H1 (cell line): ENCODE results near the gene KRTAP12-2.

ENCODE experiments used
- CBX5 ChIP-seq: fragments of 300-800, 300-1000 bp; sonication (generic); IDR thresholded peaks from 2 replicates; pipeline ENCODE4 v1.7.1; 2016; ENCODE audit warnings: antibody characterized with exemption, low read length, low read depth
- JUN ChIP-seq: IDR thresholded peaks from 2 replicates; pipeline ENCODE4 v1.6.1; 2011; ENCODE audit warnings: low read depth, mild to moderate bottlenecking, improper control_type of control experiment, low read length
- SIN3A ChIP-seq, 2 experiments: IDR thresholded peaks in 1 of 2; conservative IDR thresholded peaks in 1 of 2; 2 replicates each; pipeline ENCODE4 v1.6.1; 2011 to 2012; ENCODE audit warnings: low read length in 2 of 2, improper control_type of control experiment in 1 of 2, low read depth in 1 of 2, mild to moderate bottlenecking in 1 of 2
- TAF1 ChIP-seq: IDR thresholded peaks from 2 replicates; pipeline ENCODE4 v1.6.1; 2011; ENCODE audit warnings: mild to moderate bottlenecking, low read depth, low read length
- TF ChIP-seq, protein P1 (sequence below), 3 experiments: IDR thresholded peaks; 1 replicate in 2 of 3; 2 replicates in 1 of 3; pipeline versions ENCODE4 v1.5.1 to v1.6.1; 2011; ENCODE audit warnings: low read length in 3 of 3, mild to moderate bottlenecking in 3 of 3, inconsistent platforms in 2 of 3, low read depth in 1 of 3, moderate library complexity in 1 of 3; ENCODE audit not compliant: insufficient read depth in 1 of 3; ENCODE audit errors: control extremely low read depth in 1 of 3

- TF ChIP-seq JUN, result no peak
- TF ChIP-seq CBX5, result no peak
- no peak for TF ChIP-seq TAF1
- TF ChIP-seq SIN3A (conservative IDR thresholded peaks at IDR 0.05 in 1 of 2, IDR thresholded peaks at IDR 0.05 in 1 of 2; ENCODE audit: low read depth in 1 of 2, low read length in 2 of 2), result no peak
- TF ChIP-seq, protein P1, sequence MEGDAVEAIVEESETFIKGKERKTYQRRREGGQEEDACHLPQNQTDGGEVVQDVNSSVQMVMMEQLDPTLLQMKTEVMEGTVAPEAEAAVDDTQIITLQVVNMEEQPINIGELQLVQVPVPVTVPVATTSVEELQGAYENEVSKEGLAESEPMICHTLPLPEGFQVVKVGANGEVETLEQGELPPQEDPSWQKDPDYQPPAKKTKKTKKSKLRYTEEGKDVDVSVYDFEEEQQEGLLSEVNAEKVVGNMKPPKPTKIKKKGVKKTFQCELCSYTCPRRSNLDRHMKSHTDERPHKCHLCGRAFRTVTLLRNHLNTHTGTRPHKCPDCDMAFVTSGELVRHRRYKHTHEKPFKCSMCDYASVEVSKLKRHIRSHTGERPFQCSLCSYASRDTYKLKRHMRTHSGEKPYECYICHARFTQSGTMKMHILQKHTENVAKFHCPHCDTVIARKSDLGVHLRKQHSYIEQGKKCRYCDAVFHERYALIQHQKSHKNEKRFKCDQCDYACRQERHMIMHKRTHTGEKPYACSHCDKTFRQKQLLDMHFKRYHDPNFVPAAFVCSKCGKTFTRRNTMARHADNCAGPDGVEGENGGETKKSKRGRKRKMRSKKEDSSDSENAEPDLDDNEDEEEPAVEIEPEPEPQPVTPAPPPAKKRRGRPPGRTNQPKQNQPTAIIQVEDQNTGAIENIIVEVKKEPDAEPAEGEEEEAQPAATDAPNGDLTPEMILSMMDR (IDR thresholded peaks at IDR 0.05; ENCODE audit: control extremely low read depth in 1 of 3, insufficient read depth in 1 of 3, low read depth in 1 of 3, low read length in 3 of 3), result no peak
Observed at GRCh38 chr21:44710756-44711326, 44.1 kb upstream of the KRTAP12-2 start.
